Sigmoid colon (tissue), 4 donors: ENCODE data around the gene IGFBP3.

Experiments used
- CTCF ChIP-seq, 4 experiments: fragments of 450-650 bp in 3 of 4; fragments of 200-600 bp in 1 of 4; IDR thresholded peaks; one replicate each; pipeline ENCODE4 v1.5.1; 2016 to 2019; ENCODE audit warnings: antibody characterized with exemption in 4 of 4, mild to moderate bottlenecking in 3 of 4, moderate library complexity in 2 of 4
- EP300 ChIP-seq, 4 donors: sonication (generic); formaldehyde crosslinking; IDR thresholded peaks; one replicate each; pipeline ENCODE4 v1.6.1; 2017; ENCODE audit warnings: antibody characterized with exemption in 4 of 4
- POLR2A ChIP-seq, 2 donors: fragments of 450-650 bp; IDR thresholded peaks; one replicate each; pipeline ENCODE4 v1.6.1; 2016; ENCODE audit warnings: antibody characterized with exemption in 2 of 2, mild to moderate bottlenecking in 2 of 2, moderate library complexity in 2 of 2
- POLR2AphosphoS5 ChIP-seq, 4 donors: sonication (generic); formaldehyde crosslinking; IDR thresholded peaks; one replicate each; pipeline ENCODE4 v1.6.1; 2017; ENCODE audit warnings: antibody characterized with exemption in 4 of 4

- TF ChIP-seq CTCF (IDR thresholded peaks at IDR 0.05), result no peak
- TF ChIP-seq POLR2A (IDR thresholded peaks at IDR 0.05), result no peak
- TF ChIP-seq EP300 (IDR thresholded peaks at IDR 0.05), result no peak
- no peak for TF ChIP-seq POLR2AphosphoS5 (IDR thresholded peaks at IDR 0.05)
Observed at GRCh38 chr7:45880433-45880860, 40.6 kb downstream of the IGFBP3 start.
